SK-N-SH treated with all-trans-retinoic acid at 6 μM for 48 hours (cell line): ENCODE results near the gene PPM1H.
"Not testable (repeated sequence)": the region's sequence is repeated elsewhere in the genome, so short reads cannot be mapped to it uniquely, and the experiment has no call there.

Experiments
- ATAC-seq: fragments of 200-7000 bp; cut with Tn5 transposase; 3 replicates; pipeline ENCODE4 v1.9.1; 2020; ENCODE audit warnings: mild to moderate bottlenecking, moderate library complexity
- ARNTL ChIP-seq: fragments of 450-650 bp; formaldehyde crosslinking; IDR thresholded peaks from 2 replicates; pipeline ENCODE4 v1.5.0; 2020; ENCODE audit warnings: low read depth, mild to moderate bottlenecking, moderate library complexity, borderline replicate concordance
- BACH2 ChIP-seq: fragments of 250-450 bp; sonication (Bioruptor Pico); IDR thresholded peaks from 2 replicates; pipeline ENCODE4 v1.9.0; 2021; ENCODE audit warnings: mild to moderate bottlenecking, borderline replicate concordance
- ESRRG ChIP-seq: fragments of 250-450 bp; sonication (Bioruptor Pico); IDR thresholded peaks from 2 replicates; pipeline ENCODE4 v1.6.1; 2021; ENCODE audit warnings: mild to moderate bottlenecking
- OSR1 ChIP-seq: fragments of 250-450 bp; sonication (Bioruptor Pico); IDR thresholded peaks from 2 replicates; pipeline ENCODE4 v1.8.0; 2022; ENCODE audit warnings: moderate library complexity, mild to moderate bottlenecking, inconsistent platforms
- PATZ1 ChIP-seq: fragments of 250-450 bp; sonication (Bioruptor Pico); IDR thresholded peaks from 2 replicates; pipeline ENCODE4 v1.8.0; 2020; ENCODE audit warnings: mild to moderate bottlenecking, moderate library complexity, borderline replicate concordance
- PPARA ChIP-seq: fragments of 250-450 bp; sonication (Bioruptor Pico); IDR thresholded peaks from 2 replicates; pipeline ENCODE4 v1.5.0; 2020; ENCODE audit warnings: mild to moderate bottlenecking, borderline replicate concordance
- RARB ChIP-seq: fragments of 250-450 bp; sonication (Bioruptor Pico); IDR thresholded peaks from 2 replicates; pipeline ENCODE4 v1.8.0; 2021; ENCODE audit warnings: mild to moderate bottlenecking, moderate library complexity
- SNAI2 ChIP-seq: fragments of 250-450 bp; sonication (Bioruptor Pico); IDR thresholded peaks from 2 replicates; pipeline ENCODE4 v1.5.0; 2020; ENCODE audit warnings: mild to moderate bottlenecking, moderate library complexity
- TCF4 ChIP-seq: fragments of 250-450 bp; sonication (Bioruptor Pico); IDR thresholded peaks from 2 replicates; pipeline ENCODE4 v1.8.0; 2021; ENCODE audit warnings: mild to moderate bottlenecking, moderate library complexity, borderline replicate concordance
- TOX ChIP-seq: fragments of 250-450 bp; sonication (Bioruptor Pico); IDR thresholded peaks from 2 replicates; pipeline ENCODE4 v1.8.0; 2021; ENCODE audit warnings: mild to moderate bottlenecking, moderate library complexity, borderline replicate concordance
- ZC3H10 ChIP-seq: fragments of 250-450 bp; sonication (Bioruptor Pico); IDR thresholded peaks from 2 replicates; pipeline ENCODE4 v1.5.1; 2021; ENCODE audit warnings: mild to moderate bottlenecking, moderate library complexity
- ZFP3 ChIP-seq: fragments of 250-450 bp; sonication (Bioruptor Pico); IDR thresholded peaks from 2 replicates; pipeline ENCODE4 v1.5.0; 2020; ENCODE audit warnings: mild to moderate bottlenecking, moderate library complexity
- ZFP30 ChIP-seq: fragments of 450-650 bp; formaldehyde crosslinking; IDR thresholded peaks from 2 replicates; pipeline ENCODE4 v1.5.0; 2022; ENCODE audit warnings: mild to moderate bottlenecking, moderate library complexity
- ZNF565 ChIP-seq: fragments of 450-650 bp; formaldehyde crosslinking; conservative IDR thresholded peaks from 2 replicates; pipeline ENCODE4 v1.5.0; 2020; ENCODE audit warnings: low read depth, mild to moderate bottlenecking, moderate library complexity
- ZNF70 ChIP-seq: fragments of 450-650 bp; formaldehyde crosslinking; IDR thresholded peaks from 2 replicates; pipeline ENCODE4 v1.5.0; 2020; ENCODE audit warnings: mild to moderate bottlenecking, moderate library complexity
- ZNF8 ChIP-seq: fragments of 450-650 bp; formaldehyde crosslinking; IDR thresholded peaks from 2 replicates; pipeline ENCODE4 v1.5.0; 2020; ENCODE audit warnings: mild to moderate bottlenecking, moderate library complexity
- TF ChIP-seq, protein P1 (sequence below): fragments of 250-450 bp; sonication (Bioruptor Pico); IDR thresholded peaks from 2 replicates; pipeline ENCODE4 v1.5.1; 2020; ENCODE audit warnings: low read depth, mild to moderate bottlenecking, moderate library complexity
- TF ChIP-seq, protein P2 (sequence below): fragments of 250-450 bp; sonication (Bioruptor Pico); IDR thresholded peaks from 2 replicates; pipeline ENCODE4 v1.8.0; 2021; ENCODE audit warnings: low read depth, mild to moderate bottlenecking, moderate library complexity, borderline replicate concordance
- TF ChIP-seq, protein P3 (sequence below): fragments of 250-450 bp; sonication (Bioruptor Pico); IDR thresholded peaks from 2 replicates; pipeline ENCODE4 v1.5.0; 2020; ENCODE audit warnings: mild to moderate bottlenecking, moderate library complexity

The PPM1H gene

DNA sequence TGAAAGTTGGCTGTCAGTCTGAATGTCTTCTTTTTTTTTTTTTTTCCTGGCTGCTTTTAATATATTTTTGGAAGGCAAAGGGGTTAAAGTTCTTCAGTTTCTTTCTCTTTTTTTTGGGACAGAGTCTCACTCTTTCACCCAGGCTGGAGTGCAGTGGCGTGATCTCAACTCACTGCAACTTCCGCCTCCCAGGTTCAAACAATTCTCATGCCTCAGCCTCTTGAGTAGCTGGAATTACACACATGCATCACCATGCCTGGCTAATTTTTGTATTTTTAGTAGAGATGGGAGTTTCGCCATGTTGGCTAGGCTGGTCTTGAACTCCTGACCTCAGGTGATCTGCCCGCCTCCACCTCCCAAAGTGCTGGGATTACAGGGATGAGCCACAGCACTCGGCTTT is 270.0 kb downstream of the PPM1H start:
- ATAC-seq = not testable (repeated sequence)

DNA sequence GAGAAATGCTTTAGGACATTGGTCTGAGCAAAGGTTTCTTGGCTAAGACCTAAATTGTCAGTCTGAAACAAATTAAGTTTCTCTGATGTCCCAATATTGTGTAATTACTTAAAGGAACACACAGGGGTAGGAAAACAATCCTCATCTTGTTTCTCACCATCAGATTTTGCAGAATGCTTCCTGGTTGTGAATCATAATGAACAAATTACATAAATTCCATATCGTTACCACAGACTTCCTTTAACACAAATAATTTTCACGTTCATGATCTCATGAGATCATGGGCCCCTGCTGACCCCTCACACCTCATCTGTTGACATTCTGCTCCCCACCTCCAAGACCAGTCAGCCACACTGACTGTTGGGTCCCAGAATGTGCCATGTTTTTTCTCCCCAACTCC is 274.2 kb downstream of the PPM1H start:
- TF ChIP-seq ESRRG (no peak), PPARA (CRISPR knock-in tag) (no peak), TOX (CRISPR knock-in tag) (no peak), ARNTL (CRISPR knock-in tag) (no peak), ZNF565 (CRISPR knock-in tag) (no peak), OSR1 (CRISPR knock-in tag) (no peak), ZNF70 (no peak), ZC3H10 (no peak), SNAI2 (CRISPR knock-in tag) (no peak), ZFP3 (no peak), ZFP30 (CRISPR knock-in tag) (no peak)
- TF ChIP-seq, protein P1, sequence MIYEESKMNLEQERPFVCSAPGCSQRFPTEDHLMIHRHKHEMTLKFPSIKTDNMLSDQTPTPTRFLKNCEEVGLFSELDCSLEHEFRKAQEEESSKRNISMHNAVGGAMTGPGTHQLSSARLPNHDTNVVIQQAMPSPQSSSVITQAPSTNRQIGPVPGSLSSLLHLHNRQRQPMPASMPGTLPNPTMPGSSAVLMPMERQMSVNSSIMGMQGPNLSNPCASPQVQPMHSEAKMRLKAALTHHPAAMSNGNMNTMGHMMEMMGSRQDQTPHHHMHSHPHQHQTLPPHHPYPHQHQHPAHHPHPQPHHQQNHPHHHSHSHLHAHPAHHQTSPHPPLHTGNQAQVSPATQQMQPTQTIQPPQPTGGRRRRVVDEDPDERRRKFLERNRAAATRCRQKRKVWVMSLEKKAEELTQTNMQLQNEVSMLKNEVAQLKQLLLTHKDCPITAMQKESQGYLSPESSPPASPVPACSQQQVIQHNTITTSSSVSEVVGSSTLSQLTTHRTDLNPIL (CRISPR knock-in tag) = no peak
- TF ChIP-seq, protein P2, sequence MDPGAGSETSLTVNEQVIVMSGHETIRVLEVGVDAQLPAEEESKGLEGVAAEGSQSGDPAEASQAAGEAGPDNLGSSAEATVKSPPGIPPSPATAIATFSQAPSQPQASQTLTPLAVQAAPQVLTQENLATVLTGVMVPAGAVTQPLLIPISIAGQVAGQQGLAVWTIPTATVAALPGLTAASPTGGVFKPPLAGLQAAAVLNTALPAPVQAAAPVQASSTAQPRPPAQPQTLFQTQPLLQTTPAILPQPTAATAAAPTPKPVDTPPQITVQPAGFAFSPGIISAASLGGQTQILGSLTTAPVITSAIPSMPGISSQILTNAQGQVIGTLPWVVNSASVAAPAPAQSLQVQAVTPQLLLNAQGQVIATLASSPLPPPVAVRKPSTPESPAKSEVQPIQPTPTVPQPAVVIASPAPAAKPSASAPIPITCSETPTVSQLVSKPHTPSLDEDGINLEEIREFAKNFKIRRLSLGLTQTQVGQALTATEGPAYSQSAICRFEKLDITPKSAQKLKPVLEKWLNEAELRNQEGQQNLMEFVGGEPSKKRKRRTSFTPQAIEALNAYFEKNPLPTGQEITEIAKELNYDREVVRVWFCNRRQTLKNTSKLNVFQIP = no peak
- TF ChIP-seq, all 23 proteins: peak for 0
- no peak for ATAC-seq

DNA sequence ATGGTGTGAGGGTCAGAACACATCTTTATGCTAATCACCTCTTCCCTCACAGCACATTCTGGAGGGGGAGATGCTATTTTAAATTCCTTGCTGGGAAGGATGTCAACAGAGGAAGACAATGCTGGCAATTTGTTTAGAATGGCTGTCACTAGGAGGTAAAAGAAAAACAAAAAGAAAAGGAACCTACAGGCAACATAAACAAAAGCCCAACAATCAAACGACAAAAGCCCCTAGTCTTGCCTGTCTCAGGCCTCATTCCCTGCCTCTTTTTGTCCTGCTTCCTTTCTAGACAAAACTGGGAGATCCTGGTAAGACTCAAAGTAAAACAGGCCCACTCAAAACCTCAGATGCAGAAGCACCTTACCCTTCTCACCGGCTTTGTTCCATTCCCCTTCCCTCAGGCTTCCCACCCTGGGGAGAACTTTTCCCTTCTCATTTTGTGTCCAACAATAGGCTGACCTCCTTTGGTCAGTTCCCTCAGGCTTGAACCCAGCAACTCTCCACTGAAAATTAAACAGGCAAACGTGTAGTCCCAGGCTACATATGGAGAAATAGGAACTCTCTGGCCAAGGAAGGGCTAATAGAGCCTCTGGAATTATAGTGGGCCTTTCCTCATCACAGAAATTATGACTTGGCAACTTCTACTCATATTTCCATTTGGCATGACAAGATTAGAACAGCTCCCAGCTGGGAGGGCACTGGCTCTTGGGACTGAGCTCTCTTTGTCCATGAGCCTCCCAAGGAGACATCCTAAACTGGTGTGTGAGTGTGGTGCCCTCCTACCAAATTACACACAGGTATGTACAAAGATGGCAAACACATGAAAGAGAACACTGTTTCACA is 275.3 kb downstream of the PPM1H start:
- TF ChIP-seq RARB (CRISPR knock-in tag) (no peak), ZNF8 (CRISPR knock-in tag) (no peak), BACH2 (CRISPR knock-in tag) (no peak)
- TF ChIP-seq, protein P1 (CRISPR knock-in tag) = no peak
- TF ChIP-seq, all 23 proteins: peak for 0
- ATAC-seq = no peak

DNA sequence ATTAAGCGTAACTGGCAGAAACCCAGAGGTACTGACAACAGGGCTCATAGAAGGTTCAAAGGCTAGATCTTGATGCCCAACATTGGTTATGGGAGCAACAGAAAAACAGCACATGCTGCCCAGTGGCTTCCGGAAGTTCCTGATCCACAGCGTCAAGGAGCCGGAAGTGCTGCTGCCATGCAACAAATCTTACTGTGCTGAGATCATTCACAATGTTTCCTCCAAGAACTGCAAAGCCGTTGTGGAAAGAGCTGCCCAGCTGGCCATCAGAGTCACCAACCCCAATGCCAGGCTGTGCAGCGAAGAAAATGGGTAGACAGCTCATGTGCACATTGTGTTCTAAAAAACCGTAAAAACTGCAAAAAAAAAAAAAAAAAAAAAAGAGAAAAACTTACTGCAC is 276.0 kb downstream of the PPM1H start:
- TF ChIP-seq, protein P3, sequence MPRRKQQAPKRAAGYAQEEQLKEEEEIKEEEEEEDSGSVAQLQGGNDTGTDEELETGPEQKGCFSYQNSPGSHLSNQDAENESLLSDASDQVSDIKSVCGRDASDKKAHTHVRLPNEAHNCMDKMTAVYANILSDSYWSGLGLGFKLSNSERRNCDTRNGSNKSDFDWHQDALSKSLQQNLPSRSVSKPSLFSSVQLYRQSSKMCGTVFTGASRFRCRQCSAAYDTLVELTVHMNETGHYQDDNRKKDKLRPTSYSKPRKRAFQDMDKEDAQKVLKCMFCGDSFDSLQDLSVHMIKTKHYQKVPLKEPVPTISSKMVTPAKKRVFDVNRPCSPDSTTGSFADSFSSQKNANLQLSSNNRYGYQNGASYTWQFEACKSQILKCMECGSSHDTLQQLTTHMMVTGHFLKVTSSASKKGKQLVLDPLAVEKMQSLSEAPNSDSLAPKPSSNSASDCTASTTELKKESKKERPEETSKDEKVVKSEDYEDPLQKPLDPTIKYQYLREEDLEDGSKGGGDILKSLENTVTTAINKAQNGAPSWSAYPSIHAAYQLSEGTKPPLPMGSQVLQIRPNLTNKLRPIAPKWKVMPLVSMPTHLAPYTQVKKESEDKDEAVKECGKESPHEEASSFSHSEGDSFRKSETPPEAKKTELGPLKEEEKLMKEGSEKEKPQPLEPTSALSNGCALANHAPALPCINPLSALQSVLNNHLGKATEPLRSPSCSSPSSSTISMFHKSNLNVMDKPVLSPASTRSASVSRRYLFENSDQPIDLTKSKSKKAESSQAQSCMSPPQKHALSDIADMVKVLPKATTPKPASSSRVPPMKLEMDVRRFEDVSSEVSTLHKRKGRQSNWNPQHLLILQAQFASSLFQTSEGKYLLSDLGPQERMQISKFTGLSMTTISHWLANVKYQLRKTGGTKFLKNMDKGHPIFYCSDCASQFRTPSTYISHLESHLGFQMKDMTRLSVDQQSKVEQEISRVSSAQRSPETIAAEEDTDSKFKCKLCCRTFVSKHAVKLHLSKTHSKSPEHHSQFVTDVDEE (CRISPR knock-in tag) = no peak
- TF ChIP-seq PATZ1 (CRISPR knock-in tag) (no peak), TCF4 (no peak), ZFP3 (no peak), ZNF8 (CRISPR knock-in tag) (no peak), ZFP30 (CRISPR knock-in tag) (no peak), TOX (CRISPR knock-in tag) (no peak), SNAI2 (CRISPR knock-in tag) (no peak), ZC3H10 (no peak), OSR1 (CRISPR knock-in tag) (no peak), ESRRG (no peak)
- TF ChIP-seq, protein P2 = no peak
- no peak for ATAC-seq
